Subcutaneous adipose tissue (tissue), 4 donors: ENCODE data around the gene LHFPL6. TPM values are rescaled to one million over a fixed set of nuclear protein-coding genes. Genes with fewer than 3 reads are reported as not detected.

Experiments used
- CTCF ChIP-seq: fragments of 450-650 bp; IDR thresholded peaks from one replicate; pipeline ENCODE4 v1.5.1; 2016; ENCODE audit warnings: low read depth, mild to moderate bottlenecking, control low read depth, antibody characterized with exemption, moderate library complexity
- total RNA-seq, 4 donors: library from RNA; depleted of rRNA; stranded (reverse); fragments of >200 nt; gene quantifications; one replicate each; pipeline ENCODE4 v1.1.0, GENCODE V29; 2016

Gene LHFPL6
- total RNA-seq, 4 donors from 2014 or later: 75.2 to 106 (median 90.4) TPM

GRCh38 chr13:39379118-39379517, 223.9 kb downstream of the LHFPL6 start:
- TF ChIP-seq CTCF: no peak

GRCh38 chr13:39378306-39378705, 224.7 kb downstream of the LHFPL6 start:
- TF ChIP-seq CTCF: no peak

- TF ChIP-seq CTCF: no peak
These were observed 225.3 kb downstream of the LHFPL6 start for GRCh38 chr13:39377699-39378098.

GRCh38 chr13:39376076-39376475, 226.9 kb downstream of the LHFPL6 start:
- TF ChIP-seq CTCF: no peak

- no peak for TF ChIP-seq CTCF
These were observed 227.4 kb downstream of the LHFPL6 start for GRCh38 chr13:39375601-39376000.

- TF ChIP-seq CTCF: no peak
These were observed 228.2 kb downstream of the LHFPL6 start for GRCh38 chr13:39374741-39375189.

GRCh38 chr13:39373145-39373544, 229.8 kb downstream of the LHFPL6 start:
- TF ChIP-seq CTCF: no peak
